ENCODE results near the gene GOPC. TPM values are rescaled to one million over a fixed set of nuclear protein-coding genes. Genes with fewer than 3 reads are reported as not detected.
"Not testable (repeated sequence)": the region's sequence is repeated elsewhere in the genome, so short reads cannot be mapped to it uniquely, and the experiment has no call there.

Gene GOPC
- total RNA-seq, 1 donor from 2014 or later, result 46.1 TPM

DNA sequence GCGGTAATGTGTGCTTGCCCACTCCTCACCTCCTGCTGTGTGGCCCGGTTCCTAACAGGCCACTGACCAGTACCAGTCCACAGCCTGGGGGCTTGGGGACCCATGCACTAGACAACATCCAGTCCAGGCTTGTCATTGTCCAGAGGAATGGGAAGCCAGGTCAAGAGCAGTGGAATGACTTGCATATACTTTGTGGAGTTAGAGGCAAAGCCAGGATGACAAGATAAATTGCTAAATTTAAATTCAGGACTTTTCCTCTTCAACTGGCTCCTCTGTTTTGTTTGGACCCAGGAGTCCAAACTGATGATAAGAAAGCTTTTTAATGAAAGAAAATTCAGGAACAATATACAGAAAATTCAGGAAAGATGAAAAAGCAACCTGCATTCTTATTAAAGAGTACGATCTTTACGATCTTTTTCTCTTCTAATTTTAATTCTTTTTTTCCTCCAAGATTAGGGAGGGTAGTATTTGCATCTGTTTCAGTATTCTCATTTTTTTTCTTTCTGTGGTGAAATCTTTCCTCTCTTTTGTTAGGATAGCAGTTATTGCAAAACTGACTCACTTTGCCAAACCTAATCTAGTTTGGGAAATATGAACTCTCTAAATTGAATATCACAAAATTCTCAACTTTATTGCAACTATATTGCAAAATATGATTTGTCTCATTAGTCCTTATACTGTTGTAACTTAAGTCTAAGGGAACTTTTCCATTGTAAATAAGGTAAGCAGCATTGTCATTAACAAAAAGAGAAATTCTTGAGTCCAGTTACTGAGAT, 71.7 kb downstream of the GOPC start:
- Mint-ChIP-seq H3K36me3 (peaks cover 5% of the 10 kb centered on the region), H3K27me3 (ENCODE audit: low read depth) (no peaks in the 10 kb centered on the region), H3K4me3 (no peak overlapping the region), H3K9me3 (no peaks in the 10 kb centered on the region), H3K4me1 (peaks cover 36% of the 10 kb centered on the region), H3K27ac (no peak overlapping the region)
- no peak for DNase-seq (ENCODE audit: low spot score in 2 of 2, unreplicated experiment in 2 of 2)
- TF ChIP-seq, protein P1, sequence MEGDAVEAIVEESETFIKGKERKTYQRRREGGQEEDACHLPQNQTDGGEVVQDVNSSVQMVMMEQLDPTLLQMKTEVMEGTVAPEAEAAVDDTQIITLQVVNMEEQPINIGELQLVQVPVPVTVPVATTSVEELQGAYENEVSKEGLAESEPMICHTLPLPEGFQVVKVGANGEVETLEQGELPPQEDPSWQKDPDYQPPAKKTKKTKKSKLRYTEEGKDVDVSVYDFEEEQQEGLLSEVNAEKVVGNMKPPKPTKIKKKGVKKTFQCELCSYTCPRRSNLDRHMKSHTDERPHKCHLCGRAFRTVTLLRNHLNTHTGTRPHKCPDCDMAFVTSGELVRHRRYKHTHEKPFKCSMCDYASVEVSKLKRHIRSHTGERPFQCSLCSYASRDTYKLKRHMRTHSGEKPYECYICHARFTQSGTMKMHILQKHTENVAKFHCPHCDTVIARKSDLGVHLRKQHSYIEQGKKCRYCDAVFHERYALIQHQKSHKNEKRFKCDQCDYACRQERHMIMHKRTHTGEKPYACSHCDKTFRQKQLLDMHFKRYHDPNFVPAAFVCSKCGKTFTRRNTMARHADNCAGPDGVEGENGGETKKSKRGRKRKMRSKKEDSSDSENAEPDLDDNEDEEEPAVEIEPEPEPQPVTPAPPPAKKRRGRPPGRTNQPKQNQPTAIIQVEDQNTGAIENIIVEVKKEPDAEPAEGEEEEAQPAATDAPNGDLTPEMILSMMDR (IDR thresholded peaks at IDR 0.05; ENCODE audit: unreplicated experiment), result no peak

DNA sequence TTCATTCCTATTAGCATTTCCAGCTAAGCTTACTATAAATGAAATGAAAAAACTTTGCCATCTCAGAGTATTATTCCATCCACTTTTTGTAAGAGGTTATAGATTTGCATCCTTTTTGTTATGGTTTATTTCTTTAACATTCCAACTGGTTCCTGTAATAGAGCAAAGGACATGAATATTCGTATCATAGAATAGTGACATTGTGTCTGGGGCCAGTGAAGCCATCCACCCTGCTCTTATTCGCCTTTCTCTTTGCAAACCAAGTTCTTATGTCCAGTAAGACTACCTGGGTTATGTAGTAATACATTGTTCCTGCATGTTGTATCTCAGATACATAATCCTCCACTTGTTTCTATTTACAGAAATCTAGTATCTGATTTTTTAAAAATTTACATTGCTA, 76.7 kb downstream of the GOPC start:
- Mint-ChIP-seq H3K4me3 (no peak overlapping the region), H3K36me3 (no peaks in the 10 kb centered on the region), H3K27ac (no peak overlapping the region), H3K4me1 (peaks cover 40% of the 10 kb centered on the region), H3K9me3 (no peaks in the 10 kb centered on the region), H3K27me3 (ENCODE audit: low read depth) (no peaks in the 10 kb centered on the region)
- DNase-seq (ENCODE audit: low spot score in 2 of 2, unreplicated experiment in 2 of 2), result no peak
- TF ChIP-seq, protein P1 (IDR thresholded peaks at IDR 0.05; ENCODE audit: unreplicated experiment), result no peak

DNA sequence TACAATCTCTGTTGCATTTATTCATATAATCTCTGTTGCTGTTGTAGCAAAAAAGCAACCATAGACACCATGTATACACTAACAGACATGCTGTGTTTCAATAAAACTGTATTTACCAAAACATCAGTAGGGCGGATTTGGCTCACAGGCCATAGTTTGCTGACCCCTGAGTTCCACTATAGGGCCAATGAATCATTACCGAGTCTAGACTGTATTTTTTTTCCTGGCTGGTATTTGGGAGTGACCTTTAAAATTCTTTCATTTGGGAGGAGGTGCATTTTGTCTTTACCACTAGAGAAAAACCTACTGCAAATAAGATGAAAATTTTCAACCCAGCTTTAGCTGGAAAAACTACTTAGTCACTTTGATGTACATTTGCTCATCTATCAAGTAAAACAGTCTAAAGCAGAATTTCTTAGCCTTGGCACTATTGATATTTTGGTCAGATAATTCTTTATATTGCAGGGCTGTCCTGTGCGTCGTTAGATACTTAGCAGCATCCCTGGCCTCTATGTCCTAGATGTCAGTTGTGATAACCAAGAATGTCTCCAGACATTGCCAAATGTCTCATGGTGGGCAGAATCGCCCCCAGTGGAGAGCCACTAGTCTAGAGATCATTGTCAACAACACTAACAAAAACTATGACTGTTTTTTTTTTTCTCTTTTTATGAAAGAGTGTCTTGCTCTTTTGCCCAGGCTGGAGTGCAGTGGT, 80.4 kb downstream of the GOPC start:
- H3K4me1 Mint-ChIP-seq, result peaks cover 36% of the 10 kb centered on the region
- no peaks in the 10 kb centered on the region for H3K27me3 Mint-ChIP-seq (ENCODE audit: low read depth)

DNA sequence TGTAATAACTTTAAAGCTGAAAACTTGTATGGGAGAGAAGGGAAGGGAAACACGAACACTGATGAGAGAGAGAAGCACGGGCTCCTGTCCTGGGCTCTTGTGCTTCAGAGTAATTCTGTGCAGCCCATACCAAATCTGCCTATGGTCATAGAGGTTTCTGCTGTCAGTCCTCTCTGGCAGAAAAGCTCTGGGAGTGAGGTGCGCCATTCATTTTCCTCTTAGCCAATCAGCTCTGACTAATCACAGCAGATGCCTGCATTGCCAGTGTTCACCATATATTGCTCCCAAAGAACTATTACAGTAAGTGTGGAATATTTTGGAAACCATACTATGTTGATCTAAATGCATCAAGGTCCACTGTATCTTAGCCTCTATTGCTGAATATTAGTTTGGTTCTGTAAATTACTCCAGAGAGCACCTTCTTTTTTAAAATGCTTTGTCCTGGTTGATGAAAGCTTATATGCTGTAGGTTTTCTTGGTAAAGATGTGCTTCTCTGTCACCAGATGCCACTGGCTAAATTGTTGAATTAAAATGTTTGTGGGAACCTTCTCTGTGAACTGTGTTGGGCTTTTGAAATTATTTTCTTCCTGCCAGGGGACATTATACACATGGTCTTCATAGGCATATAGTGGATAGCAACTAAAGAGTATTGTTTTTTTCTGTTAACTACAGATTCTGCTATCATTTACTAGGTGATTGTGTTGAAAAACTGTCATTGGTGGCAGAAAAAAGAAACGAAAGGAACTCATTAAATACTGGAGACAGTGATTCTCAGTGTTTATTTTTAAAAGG, 81.5 kb downstream of the GOPC start:
- no peaks in the 10 kb centered on the region for H3K27me3 Mint-ChIP-seq (ENCODE audit: low read depth)
- peaks cover 36% of the 10 kb centered on the region for H3K4me1 Mint-ChIP-seq
- peaks cover 11% of the 10 kb centered on the region for H3K36me3 Mint-ChIP-seq
- H3K9me3 Mint-ChIP-seq, result no peaks in the 10 kb centered on the region
- DNase-seq (ENCODE audit: low spot score in 2 of 2, unreplicated experiment in 2 of 2), result no peak
- H3K4me3 Mint-ChIP-seq, result no peak overlapping the region
- H3K27ac Mint-ChIP-seq, result peak overlapping the region; percentile 81
- TF ChIP-seq, protein P1 (IDR thresholded peaks at IDR 0.05; ENCODE audit: unreplicated experiment), result no peak

More for the DNA sequence above, 80.4 kb downstream of the GOPC start:
- Mint-ChIP-seq H3K36me3 (peaks cover 9% of the 10 kb centered on the region), H3K27ac (peak overlapping the region; percentile 81), H3K9me3 (no peaks in the 10 kb centered on the region), H3K4me3 (no peak overlapping the region)
- no peak for DNase-seq (ENCODE audit: low spot score in 2 of 2, unreplicated experiment in 2 of 2)
- TF ChIP-seq, protein P1 (IDR thresholded peaks at IDR 0.05; ENCODE audit: unreplicated experiment), result no peak

DNA sequence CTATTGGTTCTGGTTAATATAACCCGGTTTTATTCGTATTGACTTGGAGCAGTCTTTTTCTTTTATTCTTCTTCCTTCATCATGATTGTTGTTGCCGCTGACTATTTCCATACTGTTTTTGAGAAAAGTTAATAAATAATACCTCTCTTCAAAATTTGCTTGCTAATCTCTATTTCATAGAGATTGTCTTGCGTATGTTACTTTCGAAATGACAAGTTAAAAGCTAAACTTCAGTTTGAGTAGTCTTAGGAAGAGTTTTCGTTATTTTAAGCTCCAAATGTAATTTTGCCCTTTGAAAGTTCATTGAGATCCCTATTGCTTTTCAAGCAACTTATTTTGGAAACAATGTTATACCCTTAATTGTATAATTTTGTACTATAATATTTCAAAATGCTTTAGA, 83.4 kb downstream of the GOPC start:
- peaks cover 11% of the 10 kb centered on the region for H3K36me3 Mint-ChIP-seq
- peaks cover 52% of the 10 kb centered on the region for H3K4me1 Mint-ChIP-seq
- H3K4me3 Mint-ChIP-seq, result no peak overlapping the region
- no peak overlapping the region for H3K27ac Mint-ChIP-seq
- no peaks in the 10 kb centered on the region for H3K9me3 Mint-ChIP-seq
- DNase-seq (ENCODE audit: low spot score in 2 of 2, unreplicated experiment in 2 of 2), result no peak
- TF ChIP-seq, protein P1 (IDR thresholded peaks at IDR 0.05; ENCODE audit: unreplicated experiment), result no peak
- H3K27me3 Mint-ChIP-seq (ENCODE audit: low read depth), result no peaks in the 10 kb centered on the region

DNA sequence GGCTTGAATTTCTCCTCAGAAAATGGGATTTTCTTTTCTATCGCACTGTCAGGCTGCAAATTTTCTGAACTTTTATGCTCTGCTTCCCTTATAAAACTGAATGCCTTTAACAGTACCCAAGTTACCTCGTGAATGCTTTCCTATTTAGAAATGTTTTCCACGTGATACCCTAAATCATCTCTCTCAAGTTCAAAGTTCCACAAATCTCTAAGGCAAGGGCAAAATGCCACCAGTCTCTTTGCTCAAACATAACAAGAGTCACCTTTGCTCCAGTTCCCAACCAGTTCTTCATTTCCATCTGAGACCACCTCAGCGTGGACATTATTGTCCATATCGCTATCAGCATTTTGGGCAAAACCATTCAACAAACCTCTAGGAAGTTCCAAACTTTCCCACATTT, 84.3 kb downstream of the GOPC start:
- Mint-ChIP-seq H3K36me3 (peaks cover 11% of the 10 kb centered on the region), H3K4me1 (peaks cover 60% of the 10 kb centered on the region)
- not testable (repeated sequence) for H3K27ac Mint-ChIP-seq; DNase-seq (ENCODE audit: low spot score in 2 of 2, unreplicated experiment in 2 of 2); H3K4me3 Mint-ChIP-seq; H3K9me3 Mint-ChIP-seq; H3K27me3 Mint-ChIP-seq (ENCODE audit: low read depth)
